ENCODE data around the gene ELL. TPM values are rescaled to one million over a fixed set of nuclear protein-coding genes. Genes with fewer than 3 reads are reported as not detected.
A peak's percentile ranks its signal among the peaks of the same experiment; 100 is the strongest.

ELL gene
- total and polyA plus RNA-seq, 9 of the 15 experiments (the other 6 are each of a cell fraction or from before 2014, with no cell fraction given), result 0.24 to 22.5 (median 4.1) TPM

DNA sequence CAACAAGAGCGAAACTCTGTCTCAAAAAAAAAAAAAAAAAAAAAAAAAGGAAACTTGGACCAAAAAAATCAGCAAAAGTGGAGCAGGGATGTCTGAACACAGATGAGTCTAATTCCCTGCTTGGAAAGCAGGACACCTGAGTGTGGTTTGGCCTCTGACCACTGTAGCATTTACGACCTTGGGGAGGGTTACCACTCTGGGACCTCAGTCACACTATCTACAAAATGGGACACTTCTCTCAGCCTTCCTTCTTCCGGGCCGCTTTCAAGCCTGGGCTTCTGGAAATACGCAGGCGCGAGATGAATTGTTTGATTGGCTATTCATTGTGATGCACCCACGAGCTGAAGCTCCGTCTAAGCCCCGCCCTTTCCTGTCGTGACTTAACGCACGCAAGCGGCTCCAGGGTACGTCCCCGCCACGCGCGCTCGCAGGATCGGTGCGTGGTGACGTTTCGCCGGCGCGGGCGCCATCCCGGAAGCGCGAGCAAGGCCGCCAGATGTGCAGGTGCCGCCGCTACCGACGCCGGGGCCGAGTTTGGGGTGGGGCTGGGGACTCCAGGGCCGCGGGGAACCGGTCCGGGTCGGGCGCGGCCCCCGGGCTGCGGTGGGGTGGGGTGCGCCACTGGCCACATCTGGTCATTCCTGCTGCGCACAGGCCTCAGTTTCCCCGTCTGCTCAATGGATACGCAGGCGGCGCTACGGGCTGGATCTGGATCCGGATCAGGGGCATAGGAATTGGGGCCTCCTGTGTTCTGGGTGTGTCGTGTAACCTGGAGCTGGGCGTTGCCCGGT lies 35.7 kb upstream of the ELL start, which contains the start of gene KXD1 (continued):
- TF ChIP-seq DMBX1 (CRISPR knock-in tag; IDR thresholded peaks at IDR 0.05; ENCODE audit: borderline replicate concordance) (0 out of 2 replicates have a peak, but pooled peaks have one; percentile 40), ZNF263 (CRISPR knock-in tag; IDR thresholded peaks at IDR 0.05; ENCODE audit: borderline replicate concordance) (peak; percentile 42; the same call in 1 of the 2 replicates), MED1 (CRISPR knock-in tag; IDR thresholded peaks at IDR 0.05; ENCODE audit: borderline replicate concordance) (no peak), NCOA1 (IDR thresholded peaks at IDR 0.05; ENCODE audit: low read depth) (0 out of 2 replicates have a peak, but pooled peaks have one; percentile 24), HMG20B (CRISPR knock-in tag; IDR thresholded peaks at IDR 0.05) (no peak), HNRNPUL1 (IDR thresholded peaks at IDR 0.05; ENCODE audit: low read length) (no peak), GABPA (tag; conservative IDR thresholded peaks at IDR 0.05; ENCODE audit: low read depth) (peak; percentile 83), CBFA2T3 (IDR thresholded peaks at IDR 0.05) (0 out of 2 replicates have a peak, but pooled peaks have one; percentile 10), ZBTB8A (IDR thresholded peaks at IDR 0.05; ENCODE audit: partially characterized antibody) (no peak), ZNF175 (CRISPR knock-in tag; IDR thresholded peaks at IDR 0.05; ENCODE audit: low read depth) (no peak), ARHGAP35 (IDR thresholded peaks at IDR 0.05; ENCODE audit: partially characterized antibody) (no peak), ZNF324 (CRISPR knock-in tag; IDR thresholded peaks at IDR 0.05) (no peak), ESRRA (IDR thresholded peaks at IDR 0.05; ENCODE audit: borderline replicate concordance, low read depth) (peak; percentile 99), YY1 (IDR thresholded peaks at IDR 0.05; ENCODE audit: borderline replicate concordance in 1 of 3, control insufficient read depth in 1 of 3, extremely low read depth in 1 of 3, insufficient read depth in 3 of 3, insufficient read length in 1 of 3, insufficient replicate concordance in 2 of 3, low read depth in 1 of 3, low read length in 2 of 3) (peak in 2 of 3 experiments; percentile 57 to 67), PML (IDR thresholded peaks at IDR 0.05; ENCODE audit: low read length) (peak; percentile 33; the same call in 1 of the 2 replicates), ZNF24 (IDR thresholded peaks at IDR 0.05) (peak; percentile 43; the same call in 1 of the 2 replicates), ZNF232 (CRISPR knock-in tag; IDR thresholded peaks at IDR 0.05) (no peak), EP400 (IDR thresholded peaks at IDR 0.05) (peak; percentile 85), CTBP1 (IDR thresholded peaks at IDR 0.05; ENCODE audit: borderline replicate concordance) (peak; percentile 66), CBX3 (IDR thresholded peaks at IDR 0.05; ENCODE audit: borderline replicate concordance in 1 of 2, low read length in 2 of 2) (peak in 1 of 2 experiments; percentile 98; a peak in 2 of 3 replicates)
- TF ChIP-seq, protein P1, sequence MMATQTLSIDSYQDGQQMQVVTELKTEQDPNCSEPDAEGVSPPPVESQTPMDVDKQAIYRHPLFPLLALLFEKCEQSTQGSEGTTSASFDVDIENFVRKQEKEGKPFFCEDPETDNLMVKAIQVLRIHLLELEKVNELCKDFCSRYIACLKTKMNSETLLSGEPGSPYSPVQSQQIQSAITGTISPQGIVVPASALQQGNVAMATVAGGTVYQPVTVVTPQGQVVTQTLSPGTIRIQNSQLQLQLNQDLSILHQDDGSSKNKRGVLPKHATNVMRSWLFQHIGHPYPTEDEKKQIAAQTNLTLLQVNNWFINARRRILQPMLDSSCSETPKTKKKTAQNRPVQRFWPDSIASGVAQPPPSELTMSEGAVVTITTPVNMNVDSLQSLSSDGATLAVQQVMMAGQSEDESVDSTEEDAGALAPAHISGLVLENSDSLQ (IDR thresholded peaks at IDR 0.05), result peak; percentile 50; the same call in 1 of the 2 replicates
- TF ChIP-seq, protein P2, sequence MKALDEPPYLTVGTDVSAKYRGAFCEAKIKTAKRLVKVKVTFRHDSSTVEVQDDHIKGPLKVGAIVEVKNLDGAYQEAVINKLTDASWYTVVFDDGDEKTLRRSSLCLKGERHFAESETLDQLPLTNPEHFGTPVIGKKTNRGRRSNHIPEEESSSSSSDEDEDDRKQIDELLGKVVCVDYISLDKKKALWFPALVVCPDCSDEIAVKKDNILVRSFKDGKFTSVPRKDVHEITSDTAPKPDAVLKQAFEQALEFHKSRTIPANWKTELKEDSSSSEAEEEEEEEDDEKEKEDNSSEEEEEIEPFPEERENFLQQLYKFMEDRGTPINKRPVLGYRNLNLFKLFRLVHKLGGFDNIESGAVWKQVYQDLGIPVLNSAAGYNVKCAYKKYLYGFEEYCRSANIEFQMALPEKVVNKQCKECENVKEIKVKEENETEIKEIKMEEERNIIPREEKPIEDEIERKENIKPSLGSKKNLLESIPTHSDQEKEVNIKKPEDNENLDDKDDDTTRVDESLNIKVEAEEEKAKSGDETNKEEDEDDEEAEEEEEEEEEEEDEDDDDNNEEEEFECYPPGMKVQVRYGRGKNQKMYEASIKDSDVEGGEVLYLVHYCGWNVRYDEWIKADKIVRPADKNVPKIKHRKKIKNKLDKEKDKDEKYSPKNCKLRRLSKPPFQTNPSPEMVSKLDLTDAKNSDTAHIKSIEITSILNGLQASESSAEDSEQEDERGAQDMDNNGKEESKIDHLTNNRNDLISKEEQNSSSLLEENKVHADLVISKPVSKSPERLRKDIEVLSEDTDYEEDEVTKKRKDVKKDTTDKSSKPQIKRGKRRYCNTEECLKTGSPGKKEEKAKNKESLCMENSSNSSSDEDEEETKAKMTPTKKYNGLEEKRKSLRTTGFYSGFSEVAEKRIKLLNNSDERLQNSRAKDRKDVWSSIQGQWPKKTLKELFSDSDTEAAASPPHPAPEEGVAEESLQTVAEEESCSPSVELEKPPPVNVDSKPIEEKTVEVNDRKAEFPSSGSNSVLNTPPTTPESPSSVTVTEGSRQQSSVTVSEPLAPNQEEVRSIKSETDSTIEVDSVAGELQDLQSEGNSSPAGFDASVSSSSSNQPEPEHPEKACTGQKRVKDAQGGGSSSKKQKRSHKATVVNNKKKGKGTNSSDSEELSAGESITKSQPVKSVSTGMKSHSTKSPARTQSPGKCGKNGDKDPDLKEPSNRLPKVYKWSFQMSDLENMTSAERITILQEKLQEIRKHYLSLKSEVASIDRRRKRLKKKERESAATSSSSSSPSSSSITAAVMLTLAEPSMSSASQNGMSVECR (CRISPR knock-in tag; IDR thresholded peaks at IDR 0.05), result peak; percentile 80
